Astrocyte (in vitro differentiated cells and primary cell): ENCODE data around the gene TJAP1.

Source experiments
- CTCF ChIP-seq: IDR thresholded peaks from 2 replicates; pipeline ENCODE4 v1.5.1; 2011; ENCODE audit warnings: low read depth, mild to moderate bottlenecking, inconsistent platforms, low read length, moderate library complexity; ENCODE audit not compliant: insufficient read depth
- EZH2 ChIP-seq: IDR thresholded peaks from 2 replicates; pipeline ENCODE4 v1.6.1; 2012; ENCODE audit warnings: mild to moderate bottlenecking, low read length, inconsistent platforms; ENCODE audit not compliant: insufficient read depth

GRCh38 chr6:43433148-43433547 lies 44.2 kb upstream of the TJAP1 start:
- TF ChIP-seq CTCF (no peak), EZH2 (no peak)
